Astrocyte (in vitro differentiated cells and primary cell): ENCODE data around the gene GTF3A. TPM values are rescaled to one million over a fixed set of nuclear protein-coding genes. Genes with fewer than 3 reads are reported as not detected.
A peak's percentile ranks its signal among the peaks of the same experiment; 100 is the strongest.

Source experiments
- DNase-seq: peaks from one replicate; pipeline ENCODE4 v3.0.0-alpha.2; 2010; ENCODE audit warnings: low read depth
- FAIRE-seq: peaks from 2 replicates; lab custom pipeline; 2011; peaks lifted over from hg19 to GRCh38; lab: Jason Lieb, UNC
- H2AFZ ChIP-seq: 2 replicates; pipeline ENCODE4 v1.6.0; 2012; ENCODE audit warnings: low read depth, low read length, inconsistent platforms
- H3K27ac ChIP-seq: 2 replicates; pipeline ENCODE4 v1.5.1; 2011; ENCODE audit warnings: low read depth, low read length, inconsistent platforms
- H3K27me3 ChIP-seq: 2 replicates; pipeline ENCODE4 v1.6.0; 2011; ENCODE audit warnings: low read length, inconsistent platforms; ENCODE audit not compliant: insufficient read depth
- H3K36me3 ChIP-seq: 2 replicates; pipeline ENCODE4 v1.5.1; 2011; ENCODE audit warnings: low read length, inconsistent platforms; ENCODE audit not compliant: insufficient read depth
- H3K4me1 ChIP-seq: 2 replicates; pipeline ENCODE4 v1.5.1; 2011; ENCODE audit warnings: low read length, inconsistent platforms; ENCODE audit not compliant: insufficient read depth
- H3K4me2 ChIP-seq: 2 replicates; pipeline ENCODE4 v1.6.0; 2012; ENCODE audit warnings: low read length, inconsistent platforms
- H3K4me3 ChIP-seq: 2 replicates; pipeline ENCODE4 v1.5.1; 2011; ENCODE audit warnings: low read depth, mild to moderate bottlenecking, low read length, inconsistent platforms; ENCODE audit not compliant: insufficient read depth
- H3K79me2 ChIP-seq: 2 replicates; pipeline ENCODE4 v1.6.0; 2012; ENCODE audit warnings: mild to moderate bottlenecking, low read length, inconsistent platforms; ENCODE audit not compliant: insufficient read depth
- H3K9ac ChIP-seq: 2 replicates; pipeline ENCODE4 v1.6.0; 2012; ENCODE audit warnings: mild to moderate bottlenecking, low read length, inconsistent platforms
- H3K9me3 ChIP-seq: 2 replicates; pipeline ENCODE4 v1.5.1; 2012; ENCODE audit warnings: low read depth, mild to moderate bottlenecking, low read length, inconsistent platforms; ENCODE audit not compliant: insufficient read depth
- H4K20me1 ChIP-seq: 2 replicates; pipeline ENCODE4 v1.6.0; 2012; ENCODE audit warnings: low read length, inconsistent platforms; ENCODE audit not compliant: insufficient read depth
- H3K27ac Mint-ChIP-seq: one replicate; pipeline ENCODE4 v1.8.0; 2021; ENCODE audit warnings: mild to moderate bottlenecking, mixed read lengths; ENCODE audit not compliant: unreplicated experiment
- H3K27me3 Mint-ChIP-seq: one replicate; pipeline ENCODE4 v1.8.0; 2021; ENCODE audit warnings: low read depth, mixed read lengths; ENCODE audit not compliant: unreplicated experiment
- H3K36me3 Mint-ChIP-seq: one replicate; pipeline ENCODE4 v1.8.0; 2021; ENCODE audit warnings: low read depth, mixed read lengths; ENCODE audit not compliant: unreplicated experiment
- H3K4me1 Mint-ChIP-seq: one replicate; pipeline ENCODE4 v1.8.0; 2021; ENCODE audit warnings: low read depth, mixed read lengths; ENCODE audit not compliant: unreplicated experiment
- H3K4me3 Mint-ChIP-seq: one replicate; pipeline ENCODE4 v1.8.0; 2021; ENCODE audit warnings: mild to moderate bottlenecking, moderate library complexity, mixed read lengths; ENCODE audit not compliant: unreplicated experiment
- H3K9me3 Mint-ChIP-seq: one replicate; pipeline ENCODE4 v1.8.0; 2021; ENCODE audit warnings: mild to moderate bottlenecking, mixed read lengths; ENCODE audit not compliant: unreplicated experiment
- EZH2 ChIP-seq: IDR thresholded peaks from 2 replicates; pipeline ENCODE4 v1.6.1; 2012; ENCODE audit warnings: mild to moderate bottlenecking, low read length, inconsistent platforms; ENCODE audit not compliant: insufficient read depth
- total RNA-seq: library from RNA; stranded (reverse); gene quantifications from 2 replicates; pipeline ENCODE4 v1.2.1, GENCODE V29; 2021
- TF ChIP-seq, protein P1 (sequence below): IDR thresholded peaks from 2 replicates; pipeline ENCODE4 v1.5.1; 2011; ENCODE audit warnings: low read depth, mild to moderate bottlenecking, inconsistent platforms, low read length, moderate library complexity; ENCODE audit not compliant: insufficient read depth

Gene GTF3A
- total RNA-seq, 1 donor from 2014 or later = 83.6 TPM

DNA sequence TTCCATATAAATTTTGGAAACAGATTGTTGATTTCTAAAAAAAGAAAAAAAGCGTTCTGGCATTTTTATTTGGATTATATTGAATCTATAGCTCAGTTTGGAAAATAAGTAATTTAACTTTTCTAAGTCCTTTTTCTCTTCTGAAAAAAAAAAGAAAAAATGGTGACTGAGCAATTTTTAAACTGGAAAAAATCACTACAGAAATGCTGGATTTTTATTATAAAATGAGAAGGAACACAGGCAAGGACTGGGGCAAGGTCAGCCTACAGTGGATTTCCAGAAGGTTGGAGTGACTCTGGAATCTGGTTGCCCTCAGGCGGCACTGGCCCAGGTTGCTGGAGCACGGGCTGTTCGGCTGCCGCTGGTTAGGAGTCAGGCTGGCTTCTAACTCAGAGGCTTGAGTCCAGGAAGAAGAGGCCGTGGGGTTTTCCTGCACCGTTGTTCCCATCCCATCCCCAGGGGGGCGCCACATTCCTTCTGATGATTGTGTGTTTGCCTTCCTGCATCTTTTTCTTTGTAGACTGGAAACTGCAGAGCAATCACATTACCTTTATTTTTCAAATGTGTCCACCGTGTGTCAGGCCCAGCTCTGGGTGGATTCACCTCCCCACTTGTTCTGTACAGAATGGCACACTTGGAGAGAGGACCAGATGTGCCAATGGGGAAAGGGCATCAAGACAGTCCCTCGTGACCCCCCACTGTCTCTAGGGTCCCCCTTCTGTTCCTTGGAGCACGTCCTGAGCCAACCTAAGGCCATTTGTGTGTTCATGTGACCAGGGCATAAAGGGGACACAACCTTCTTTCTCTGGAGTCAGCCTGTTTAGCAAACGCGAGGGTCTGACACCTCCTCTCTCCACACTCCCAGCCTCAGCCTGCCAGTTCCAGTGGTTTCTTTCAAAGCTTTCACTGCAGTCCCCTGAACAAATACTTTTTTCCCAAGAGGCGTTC, 44.5 kb upstream of the GTF3A start:
- no peak overlapping the region for H3K4me3 Mint-ChIP-seq
- peaks cover 10% of the 10 kb centered on the region for H3K27me3 ChIP-seq
- H3K9ac ChIP-seq = no peak overlapping the region
- no peaks in the 10 kb centered on the region for H3K9me3 ChIP-seq
- H3K4me1 Mint-ChIP-seq = no peaks in the 10 kb centered on the region
- H3K4me3 ChIP-seq = no peak overlapping the region
- H3K27me3 Mint-ChIP-seq = peaks cover 11% of the 10 kb centered on the region
- no peaks in the 10 kb centered on the region for H3K36me3 Mint-ChIP-seq
- H3K36me3 ChIP-seq = no peaks in the 10 kb centered on the region
- H3K9me3 Mint-ChIP-seq = no peaks in the 10 kb centered on the region
- H3K4me1 ChIP-seq = no peaks in the 10 kb centered on the region
- TF ChIP-seq, protein P1, sequence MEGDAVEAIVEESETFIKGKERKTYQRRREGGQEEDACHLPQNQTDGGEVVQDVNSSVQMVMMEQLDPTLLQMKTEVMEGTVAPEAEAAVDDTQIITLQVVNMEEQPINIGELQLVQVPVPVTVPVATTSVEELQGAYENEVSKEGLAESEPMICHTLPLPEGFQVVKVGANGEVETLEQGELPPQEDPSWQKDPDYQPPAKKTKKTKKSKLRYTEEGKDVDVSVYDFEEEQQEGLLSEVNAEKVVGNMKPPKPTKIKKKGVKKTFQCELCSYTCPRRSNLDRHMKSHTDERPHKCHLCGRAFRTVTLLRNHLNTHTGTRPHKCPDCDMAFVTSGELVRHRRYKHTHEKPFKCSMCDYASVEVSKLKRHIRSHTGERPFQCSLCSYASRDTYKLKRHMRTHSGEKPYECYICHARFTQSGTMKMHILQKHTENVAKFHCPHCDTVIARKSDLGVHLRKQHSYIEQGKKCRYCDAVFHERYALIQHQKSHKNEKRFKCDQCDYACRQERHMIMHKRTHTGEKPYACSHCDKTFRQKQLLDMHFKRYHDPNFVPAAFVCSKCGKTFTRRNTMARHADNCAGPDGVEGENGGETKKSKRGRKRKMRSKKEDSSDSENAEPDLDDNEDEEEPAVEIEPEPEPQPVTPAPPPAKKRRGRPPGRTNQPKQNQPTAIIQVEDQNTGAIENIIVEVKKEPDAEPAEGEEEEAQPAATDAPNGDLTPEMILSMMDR = peak; percentile 45
- no peak for TF ChIP-seq EZH2
- no peaks in the 10 kb centered on the region for H4K20me1 ChIP-seq
- H2AFZ ChIP-seq = no peak overlapping the region
- FAIRE-seq (no peak), DNase-seq (no peak)
- H3K4me2 ChIP-seq = no peak overlapping the region
- no peak overlapping the region for H3K27ac ChIP-seq
- H3K79me2 ChIP-seq = no peaks in the 10 kb centered on the region
- no peak overlapping the region for H3K27ac Mint-ChIP-seq

DNA sequence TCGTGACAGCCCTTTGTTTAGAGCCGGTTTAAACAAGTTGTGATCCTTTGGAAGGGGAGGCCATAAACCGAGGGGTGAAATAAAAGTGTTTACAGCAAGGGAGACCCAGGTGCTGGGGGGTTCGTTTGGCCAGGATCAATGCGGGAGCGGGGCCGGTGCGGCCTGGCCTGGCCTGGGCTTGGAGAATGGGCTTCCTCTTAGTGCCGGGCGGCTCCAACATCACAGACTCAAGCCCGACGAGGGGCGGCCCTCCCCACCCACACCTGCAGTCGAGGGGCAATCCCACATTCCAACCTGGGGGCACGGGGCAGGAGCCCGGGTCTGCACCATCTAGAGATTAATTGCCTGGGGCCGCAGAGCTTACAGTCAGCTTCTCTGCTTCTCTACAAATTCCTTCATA, 42.8 kb upstream of the GTF3A start:
- no peak for DNase-seq
- peaks cover 18% of the 10 kb centered on the region for H3K27me3 Mint-ChIP-seq
- TF ChIP-seq, protein P1 = no peak
- TF ChIP-seq EZH2 = no peak

More for the DNA sequence above, 42.8 kb upstream of the GTF3A start:
- Histone ChIP-seq H3K27ac (no peak overlapping the region), H3K36me3 (no peaks in the 10 kb centered on the region), H3K4me3 (no peak overlapping the region), H3K9ac (no peak overlapping the region), H2AFZ (no peak overlapping the region), H3K79me2 (no peaks in the 10 kb centered on the region), H3K4me2 (no peak overlapping the region), H3K27me3 (peaks cover 8% of the 10 kb centered on the region), H3K9me3 (no peaks in the 10 kb centered on the region), H3K4me1 (no peaks in the 10 kb centered on the region), H4K20me1 (no peaks in the 10 kb centered on the region)
- Mint-ChIP-seq H3K4me3 (no peak overlapping the region), H3K4me1 (no peaks in the 10 kb centered on the region), H3K27ac (no peak overlapping the region), H3K36me3 (no peaks in the 10 kb centered on the region), H3K9me3 (no peaks in the 10 kb centered on the region)
- no peak for FAIRE-seq
